AG10803 (cell line): ENCODE measurements around the gene CSPG4.

Source experiments
- DNase-seq: peaks from one replicate; pipeline ENCODE4 v3.0.0; 2010; ENCODE audit warnings: low read depth
- H3K4me3 ChIP-seq: 2 replicates; pipeline ENCODE4 v1.5.1; 2011; ENCODE audit warnings: mild to moderate bottlenecking, low read length, control low read depth
- CTCF ChIP-seq: conservative IDR thresholded peaks from 2 replicates; pipeline ENCODE4 v1.5.1; 2011; ENCODE audit warnings: mild to moderate bottlenecking, low read length, control low read depth, inconsistent platforms

Gene CSPG4

GRCh38 chr15:75647370-75648155 lies 65.1 kb downstream of the CSPG4 start, which contains the start of gene SNX33:
TSS of gene SNX33 (plus strand) at chr15:75647912. CDS start at chr15:75649103, 1,191 bp downstream.
- peak within 1 kb of the TSS; percentile 90 for H3K4me3 ChIP-seq
- peak; percentile 35 for TF ChIP-seq CTCF
- peak; percentile 79 for DNase-seq

GRCh38 chr15:75646944-75647364 lies 65.7 kb downstream of the CSPG4 start:
- DNase-seq = no peak
- TF ChIP-seq CTCF = no peak

GRCh38 chr15:75646112-75646943 lies 66.3 kb downstream of the CSPG4 start:
- no peak for DNase-seq

More at GRCh38 chr15:75646944-75647364, 65.7 kb downstream of the CSPG4 start:
- peak overlapping the region; percentile 90 for H3K4me3 ChIP-seq

GRCh38 chr15:75644376-75644775 lies 68.3 kb downstream of the CSPG4 start:
- no peak for TF ChIP-seq CTCF
- no peak overlapping the region for H3K4me3 ChIP-seq
- DNase-seq = no peak

More at GRCh38 chr15:75646112-75646943, 66.3 kb downstream of the CSPG4 start:
- peak overlapping the region; percentile 90 for H3K4me3 ChIP-seq
- TF ChIP-seq CTCF = no peak

GRCh38 chr15:75641603-75642002 lies 71.0 kb downstream of the CSPG4 start:
- TF ChIP-seq CTCF = no peak
- DNase-seq = no peak

GRCh38 chr15:75641179-75641503 lies 71.5 kb downstream of the CSPG4 start:
- H3K4me3 ChIP-seq = no peak overlapping the region
- no peak for TF ChIP-seq CTCF
- DNase-seq = no peak

More at GRCh38 chr15:75641603-75642002, 71.0 kb downstream of the CSPG4 start:
- H3K4me3 ChIP-seq = no peak overlapping the region
